Stomach (tissue), 9 donors: ENCODE data around the gene INTS7. TPM values are rescaled to one million over a fixed set of nuclear protein-coding genes. Genes with fewer than 3 reads are reported as not detected.
"Not testable (repeated sequence)": the region's sequence is repeated elsewhere in the genome, so short reads cannot be mapped to it uniquely, and the experiment has no call there.

ENCODE experiments used
- DNase-seq, 2 donors: peaks; one replicate each; pipeline versions ENCODE4 v3.0.0 to v3.0.0-alpha.2; 2013 to 2019
- H3K27ac ChIP-seq, 5 donors: fragments of 200-600 bp in 4 of 5; sonication (generic) in 4 of 5; one replicate each; pipeline ENCODE4 v1.5.1; 2013 to 2019; ENCODE audit warnings: mild to moderate bottlenecking in 1 of 5, moderate library complexity in 1 of 5
- H3K27me3 ChIP-seq, 3 donors: fragments of 200-600 bp; sonication (generic); one replicate each; pipeline ENCODE4 v1.5.1; 2017 to 2019; ENCODE audit warnings: mixed run types in 1 of 3
- H3K36me3 ChIP-seq, 4 donors: fragments of 200-600 bp; sonication (generic); 1 replicate in 3 of 4; 2 replicates in 1 of 4; pipeline ENCODE4 v1.5.1; 2016 to 2019
- H3K4me1 ChIP-seq, 4 donors: fragments of 200-600 bp; sonication (generic); one replicate each; pipeline ENCODE4 v1.5.1; 2016 to 2019
- H3K4me3 ChIP-seq, 4 donors: fragments of 200-600 bp; sonication (generic) in 3 of 4; one replicate each; pipeline ENCODE4 v1.5.1; 2016 to 2019; ENCODE audit warnings: mild to moderate bottlenecking in 1 of 4
- H3K9me3 ChIP-seq, 4 donors: fragments of 200-600 bp; sonication (generic); one replicate each; pipeline ENCODE4 v1.5.1; 2016 to 2019
- CTCF ChIP-seq, 7 experiments: fragments of 450-650 bp in 4 of 7; fragments of 200-600 bp in 3 of 7; sonication (generic) in 3 of 7; IDR thresholded peaks; one replicate each; pipeline ENCODE4 v1.5.1; 2016 to 2019; ENCODE audit warnings: antibody characterized with exemption in 7 of 7, control low read depth in 2 of 7, mild to moderate bottlenecking in 1 of 7
- EP300 ChIP-seq: sonication (generic); formaldehyde crosslinking; IDR thresholded peaks from one replicate; pipeline ENCODE4 v1.6.1; 2017; ENCODE audit warnings: antibody characterized with exemption
- POLR2A ChIP-seq, 4 donors: fragments of 450-650 bp; IDR thresholded peaks; one replicate each; pipeline ENCODE4 v1.6.1; 2016; ENCODE audit warnings: antibody characterized with exemption in 4 of 4, control low read depth in 2 of 4, mild to moderate bottlenecking in 1 of 4, moderate library complexity in 1 of 4
- POLR2AphosphoS5 ChIP-seq, 3 donors: sonication (generic); formaldehyde crosslinking; IDR thresholded peaks; one replicate each; pipeline ENCODE4 v1.6.1; 2016; ENCODE audit warnings: antibody characterized with exemption in 3 of 3
- WGBS, 5 donors: extraction: QIAGEN DNeasy Blood & Tissue Kit in 3 of 5; methylation state at CpG; one replicate each; pipeline versions ENCODE4 v1.1.5 to v1.1.7; 2013 to 2018; 5-methylcytosine and 5-hydroxymethylcytosine counted together
- intact Hi-C: fragments of 100-400 bp; cut with DNase I; formaldehyde crosslinking; loops from one replicate; pipeline ENCODE4 v1.15.1; 2023; ENCODE audit warnings: low total_unique reads
- polyA plus RNA-seq, 3 donors: library from polyadenylated mRNA; stranded (reverse); fragments of 200-250 nt; gene quantifications; one replicate each; pipeline ENCODE4 v1.2.3, GENCODE V29; 2013
- total RNA-seq, 5 donors: library from RNA; depleted of rRNA; stranded (reverse); fragments of >200 nt; gene quantifications; one replicate each; pipeline versions ENCODE4 v1.1.0 to v1.2.3, GENCODE V29; 2014 to 2016
- donor health status: healthy with polysubstance abuse.
- donor health status: Bipolar disorder and iron deficiency.
- donor health status: healthy.

Gene INTS7
- total and polyA plus RNA-seq, 8 donors: 1.2 to 156 (median 9.5) TPM

DNA sequence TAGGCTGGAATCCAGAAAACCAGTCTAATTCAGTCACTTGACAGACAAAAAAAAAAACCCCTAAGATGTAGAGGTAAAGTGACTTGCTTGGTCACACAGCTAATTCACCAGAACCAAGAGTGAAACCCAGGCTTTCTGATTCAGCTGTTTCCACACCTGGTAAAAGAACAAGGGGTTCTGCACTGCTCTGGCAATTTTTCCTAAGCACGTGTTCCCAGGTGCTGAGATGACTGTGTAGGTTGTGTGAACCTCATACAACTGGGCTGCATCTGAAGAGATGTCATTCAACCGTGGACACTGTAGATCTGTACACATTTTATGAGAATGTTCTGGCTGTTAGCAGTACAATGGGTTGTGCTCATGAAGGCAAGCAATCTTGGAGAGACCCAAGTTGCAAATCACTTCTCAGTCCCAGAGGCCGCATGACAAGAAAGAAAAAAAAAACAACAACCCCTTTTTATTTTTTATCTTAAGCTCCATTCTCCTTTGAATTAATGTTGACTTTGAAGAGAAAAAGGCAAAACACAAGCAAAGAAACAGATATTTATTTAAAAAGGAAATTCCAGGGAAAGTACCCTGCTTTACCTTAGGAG lies 95.4 kb downstream of the INTS7 start:
- Histone ChIP-seq H3K27me3 (no peaks in the 10 kb centered on the region), H3K36me3 (peaks cover 0 to 9% (median 3%) of the 10 kb centered on the region in 4 donors), H3K4me1 (peaks cover 0 to 18% (median 12%) of the 10 kb centered on the region in 4 donors), H3K27ac (no peak overlapping the region), H3K4me3 (no peak overlapping the region), H3K9me3 (no peaks in the 10 kb centered on the region)
- TF ChIP-seq EP300: no peak
- TF ChIP-seq POLR2A (IDR thresholded peaks at IDR 0.05): no peak
- TF ChIP-seq POLR2AphosphoS5 (IDR thresholded peaks at IDR 0.05): no peak
- TF ChIP-seq CTCF (IDR thresholded peaks at IDR 0.05): no peak
- WGBS, 5 donors: 55 to 74% (median 63%) methylated on average over 3 of the region's 3 CpGs
- intact Hi-C loops: no loop called here
- no peak for DNase-seq

- H3K9me3 ChIP-seq: no peaks in the 10 kb centered on the region
- H3K36me3 ChIP-seq: peaks cover 0 to 9% (median 3%) of the 10 kb centered on the region in 4 donors
- intact Hi-C loops: no loop called here
- no peaks in the 10 kb centered on the region for H3K27me3 ChIP-seq
- peak overlapping the region in 3 of 5 donors; percentile 27 to 67 (median 51) for H3K27ac ChIP-seq
- peaks cover 0 to 18% (median 12%) of the 10 kb centered on the region in 4 donors for H3K4me1 ChIP-seq
- peak in 1 of 2 donors; percentile 67 for DNase-seq
- WGBS, 5 donors: 10 to 29% (median 24%) methylated on average over 3 of the region's 3 CpGs
- no peak for TF ChIP-seq POLR2A (IDR thresholded peaks at IDR 0.05)
- TF ChIP-seq POLR2AphosphoS5 (IDR thresholded peaks at IDR 0.05): no peak
- no peak for TF ChIP-seq CTCF (IDR thresholded peaks at IDR 0.05)
- TF ChIP-seq EP300: no peak
- peak overlapping the region; percentile 12 to 31 (median 14) for H3K4me3 ChIP-seq
Observed at GRCh38 chr1:211938561-211938997, 96.8 kb downstream of the INTS7 start.

- H3K27ac ChIP-seq, H3K27me3 ChIP-seq, DNase-seq, H3K9me3 ChIP-seq, H3K4me3 ChIP-seq, intact Hi-C loops, H3K36me3 ChIP-seq: not testable (repeated sequence)
- WGBS, 5 donors: 96 to 99% (median 98%) methylated on average over 5 of the region's 5 CpGs
- H3K4me1 ChIP-seq: peaks cover 3 to 18% (median 13%) of the 10 kb centered on the region in 4 donors
Observed at GRCh38 chr1:211937422-211937821, 97.9 kb downstream of the INTS7 start.

- no peaks in the 10 kb centered on the region for H3K9me3 ChIP-seq
- no peak overlapping the region for H3K4me3 ChIP-seq
- peaks cover 4 to 18% (median 13%) of the 10 kb centered on the region in 4 donors for H3K4me1 ChIP-seq
- DNase-seq: peak in 1 of 2 donors; percentile 27
- intact Hi-C loops: no loop called here
- no peak for TF ChIP-seq CTCF (IDR thresholded peaks at IDR 0.05)
- TF ChIP-seq POLR2A (IDR thresholded peaks at IDR 0.05): no peak
- TF ChIP-seq POLR2AphosphoS5 (IDR thresholded peaks at IDR 0.05): no peak
- no peak for TF ChIP-seq EP300
- WGBS, 5 donors: 60 to 71% (median 67%) methylated on average over 6 of the region's 6 CpGs
- no peaks in the 10 kb centered on the region for H3K36me3 ChIP-seq
- no peak overlapping the region for H3K27ac ChIP-seq
- peaks cover 0 to 15% (median 0%) of the 10 kb centered on the region in 3 donors for H3K27me3 ChIP-seq
Observed at GRCh38 chr1:211935448-211935970, 99.8 kb downstream of the INTS7 start.
